Activated naive CD8-positive, alpha-beta T cell treated with anti-CD3 and anti-CD28 coated beads for 36 hours (primary cell): Measurements from ENCODE around the gene ADGRB2. TPM values are rescaled to one million over a fixed set of nuclear protein-coding genes. Genes with fewer than 3 reads are reported as not detected.

Source experiments
- DNase-seq: peaks from one replicate; pipeline ENCODE4 v3.0.0; 2021
- H3K27ac Mint-ChIP-seq: one replicate; pipeline ENCODE4 v1.8.0; 2022; ENCODE audit warnings: mild to moderate bottlenecking, moderate library complexity, mixed read lengths
- H3K27me3 Mint-ChIP-seq: one replicate; pipeline ENCODE4 v1.8.0; 2022; ENCODE audit warnings: mild to moderate bottlenecking, mixed read lengths
- H3K36me3 Mint-ChIP-seq: one replicate; pipeline ENCODE4 v1.8.0; 2021; ENCODE audit warnings: mild to moderate bottlenecking, mixed read lengths
- H3K4me1 Mint-ChIP-seq: one replicate; pipeline ENCODE4 v1.8.0; 2021; ENCODE audit warnings: mixed read lengths
- H3K4me3 Mint-ChIP-seq: one replicate; pipeline ENCODE4 v1.8.0; 2022; ENCODE audit warnings: mild to moderate bottlenecking, moderate library complexity, mixed read lengths
- H3K9me3 Mint-ChIP-seq: one replicate; pipeline ENCODE4 v1.8.0; 2022; ENCODE audit warnings: mixed read lengths
- total RNA-seq, 2 experiments: library from RNA; stranded (reverse); gene quantifications; one replicate each; pipeline ENCODE4 v1.2.3, GENCODE V29; 2021

Gene ADGRB2
- total RNA-seq, 2 experiments from 2014 or later, result 0.08 to 0.18 TPM

GRCh38 chr1:31755197-31755611 is 8.9 kb downstream of the ADGRB2 start:
- Mint-ChIP-seq H3K36me3 (no peaks in the 10 kb centered on the region), H3K4me1 (peaks cover 22% of the 10 kb centered on the region), H3K27me3 (peaks cover 5% of the 10 kb centered on the region), H3K9me3 (no peaks in the 10 kb centered on the region), H3K4me3 (no peak overlapping the region), H3K27ac (no peak overlapping the region)
- DNase-seq, result no peak

GRCh38 chr1:31754397-31754796 is 9.7 kb downstream of the ADGRB2 start:
- H3K4me1 Mint-ChIP-seq, result peaks cover 21% of the 10 kb centered on the region
- H3K9me3 Mint-ChIP-seq, result no peaks in the 10 kb centered on the region
- H3K27me3 Mint-ChIP-seq, result no peaks in the 10 kb centered on the region
- no peak for DNase-seq
- no peak overlapping the region for H3K4me3 Mint-ChIP-seq
- H3K36me3 Mint-ChIP-seq, result no peaks in the 10 kb centered on the region
- no peak overlapping the region for H3K27ac Mint-ChIP-seq

- no peaks in the 10 kb centered on the region for H3K9me3 Mint-ChIP-seq
- no peak for DNase-seq
- H3K27ac Mint-ChIP-seq, result no peak overlapping the region
- no peak overlapping the region for H3K4me3 Mint-ChIP-seq
- H3K4me1 Mint-ChIP-seq, result peaks cover 21% of the 10 kb centered on the region
- H3K36me3 Mint-ChIP-seq, result no peaks in the 10 kb centered on the region
- no peaks in the 10 kb centered on the region for H3K27me3 Mint-ChIP-seq
Measured at GRCh38 chr1:31753707-31754349, 10.3 kb downstream of the ADGRB2 start.

GRCh38 chr1:31752952-31753475 is 11.1 kb downstream of the ADGRB2 start:
- H3K27ac Mint-ChIP-seq, result no peak overlapping the region
- H3K9me3 Mint-ChIP-seq, result no peaks in the 10 kb centered on the region
- H3K4me1 Mint-ChIP-seq, result peaks cover 21% of the 10 kb centered on the region
- H3K36me3 Mint-ChIP-seq, result no peaks in the 10 kb centered on the region
- no peak overlapping the region for H3K4me3 Mint-ChIP-seq
- H3K27me3 Mint-ChIP-seq, result no peaks in the 10 kb centered on the region
- no peak for DNase-seq

GRCh38 chr1:31752258-31752657 is 11.9 kb downstream of the ADGRB2 start:
- no peak overlapping the region for H3K4me3 Mint-ChIP-seq
- DNase-seq, result no peak
- no peaks in the 10 kb centered on the region for H3K36me3 Mint-ChIP-seq
- peaks cover 2% of the 10 kb centered on the region for H3K27me3 Mint-ChIP-seq
- H3K9me3 Mint-ChIP-seq, result no peaks in the 10 kb centered on the region
- H3K27ac Mint-ChIP-seq, result no peak overlapping the region
- H3K4me1 Mint-ChIP-seq, result peaks cover 21% of the 10 kb centered on the region

GRCh38 chr1:31751822-31752241 is 12.3 kb downstream of the ADGRB2 start:
- H3K4me1 Mint-ChIP-seq, result peaks cover 21% of the 10 kb centered on the region
- DNase-seq, result no peak
- peaks cover 5% of the 10 kb centered on the region for H3K27me3 Mint-ChIP-seq
- H3K36me3 Mint-ChIP-seq, result no peaks in the 10 kb centered on the region
- no peaks in the 10 kb centered on the region for H3K9me3 Mint-ChIP-seq
- H3K4me3 Mint-ChIP-seq, result no peak overlapping the region
- no peak overlapping the region for H3K27ac Mint-ChIP-seq

GRCh38 chr1:31750858-31751510 is 13.2 kb downstream of the ADGRB2 start:
- DNase-seq, result no peak
- H3K27me3 Mint-ChIP-seq, result peaks cover 5% of the 10 kb centered on the region
- no peak overlapping the region for H3K27ac Mint-ChIP-seq
- H3K4me1 Mint-ChIP-seq, result peaks cover 24% of the 10 kb centered on the region
- H3K36me3 Mint-ChIP-seq, result no peaks in the 10 kb centered on the region
- H3K4me3 Mint-ChIP-seq, result no peak overlapping the region
- no peaks in the 10 kb centered on the region for H3K9me3 Mint-ChIP-seq

- Mint-ChIP-seq H3K4me1 (peaks cover 24% of the 10 kb centered on the region), H3K4me3 (no peak overlapping the region), H3K27me3 (peaks cover 5% of the 10 kb centered on the region), H3K9me3 (no peaks in the 10 kb centered on the region), H3K36me3 (no peaks in the 10 kb centered on the region), H3K27ac (no peak overlapping the region)
- DNase-seq, result no peak
Measured at GRCh38 chr1:31749785-31750735, 14.1 kb downstream of the ADGRB2 start.

- peaks cover 5% of the 10 kb centered on the region for H3K27me3 Mint-ChIP-seq
- no peaks in the 10 kb centered on the region for H3K9me3 Mint-ChIP-seq
- H3K4me3 Mint-ChIP-seq, result no peak overlapping the region
- peaks cover 24% of the 10 kb centered on the region for H3K4me1 Mint-ChIP-seq
- no peak overlapping the region for H3K27ac Mint-ChIP-seq
- DNase-seq, result no peak
- H3K36me3 Mint-ChIP-seq, result no peaks in the 10 kb centered on the region
Measured at GRCh38 chr1:31748365-31748764, 15.8 kb downstream of the ADGRB2 start.

- Mint-ChIP-seq H3K27me3 (peaks cover 5% of the 10 kb centered on the region), H3K9me3 (no peaks in the 10 kb centered on the region), H3K36me3 (no peaks in the 10 kb centered on the region), H3K27ac (no peak overlapping the region), H3K4me1 (peaks cover 21% of the 10 kb centered on the region), H3K4me3 (no peak overlapping the region)
- no peak for DNase-seq
Measured at GRCh38 chr1:31747304-31747703, 16.8 kb downstream of the ADGRB2 start.

GRCh38 chr1:31746687-31747086 is 17.5 kb downstream of the ADGRB2 start:
- no peak for DNase-seq
- Mint-ChIP-seq H3K27ac (no peak overlapping the region), H3K36me3 (no peaks in the 10 kb centered on the region), H3K4me3 (no peak overlapping the region), H3K4me1 (peaks cover 15% of the 10 kb centered on the region), H3K27me3 (peaks cover 5% of the 10 kb centered on the region), H3K9me3 (no peaks in the 10 kb centered on the region)

- Mint-ChIP-seq H3K27me3 (peaks cover 5% of the 10 kb centered on the region), H3K36me3 (no peaks in the 10 kb centered on the region), H3K9me3 (no peaks in the 10 kb centered on the region), H3K27ac (no peak overlapping the region), H3K4me1 (peaks cover 11% of the 10 kb centered on the region), H3K4me3 (no peak overlapping the region)
- no peak for DNase-seq
Measured at GRCh38 chr1:31745946-31746670, 18.0 kb downstream of the ADGRB2 start.

GRCh38 chr1:31745096-31745945 is 18.8 kb downstream of the ADGRB2 start:
- H3K36me3 Mint-ChIP-seq, result no peaks in the 10 kb centered on the region
- no peak overlapping the region for H3K27ac Mint-ChIP-seq
- H3K4me1 Mint-ChIP-seq, result peaks cover 4% of the 10 kb centered on the region
- no peak overlapping the region for H3K4me3 Mint-ChIP-seq
- peak; percentile 64 for DNase-seq
- H3K27me3 Mint-ChIP-seq, result peaks cover 5% of the 10 kb centered on the region
- no peaks in the 10 kb centered on the region for H3K9me3 Mint-ChIP-seq
